HG03175 (cell line): ENCODE results near the gene PTPRH.
A peak's percentile ranks its signal among the peaks of the same experiment; 100 is the strongest.
"Not testable (repeated sequence)": the region's sequence is repeated elsewhere in the genome, so short reads cannot be mapped to it uniquely, and the experiment has no call there.

Source experiments
- ATAC-seq: cut with Tn5 transposase; IDR thresholded peaks from one replicate; pipeline ENCODE4 v1.9.1; 2021; ENCODE audit warnings: mild to moderate bottlenecking, moderate library complexity; ENCODE audit not compliant: unreplicated experiment

The PTPRH gene

GRCh38 chr19:55161571-55162322, 47.6 kb downstream of the PTPRH start:
- no peak for ATAC-seq

GRCh38 chr19:55160986-55161365, 48.3 kb downstream of the PTPRH start:
- no peak for ATAC-seq

GRCh38 chr19:55160128-55160985, 48.9 kb downstream of the PTPRH start:
- ATAC-seq = peak; percentile 56

- ATAC-seq = no peak
Measured at GRCh38 chr19:55158848-55159749, 50.2 kb downstream of the PTPRH start.

GRCh38 chr19:55158423-55158822, 50.9 kb downstream of the PTPRH start:
- ATAC-seq = no peak

GRCh38 chr19:55157064-55157908, 52.0 kb downstream of the PTPRH start, which contains the start of gene TNNI3:
TSS of gene TNNI3 (minus strand) at chr19:55157732. CDS start at chr19:55157589, 143 bp downstream.
- no peak for ATAC-seq

- no peak for ATAC-seq
Measured at GRCh38 chr19:55156202-55157063, 52.9 kb downstream of the PTPRH start.

GRCh38 chr19:55155784-55156183, 53.5 kb downstream of the PTPRH start:
- ATAC-seq = not testable (repeated sequence)

GRCh38 chr19:55153652-55154264, 55.5 kb downstream of the PTPRH start:
- no peak for ATAC-seq

- ATAC-seq = no peak
Measured at GRCh38 chr19:55152017-55152416, 57.3 kb downstream of the PTPRH start.

GRCh38 chr19:55149078-55150003, 60.0 kb downstream of the PTPRH start, which contains the start of gene TNNT1:
TSS of gene TNNT1 (minus strand) at chr19:55149206. CDS start at chr19:55147157, 2,049 bp downstream.
- ATAC-seq = no peak

GRCh38 chr19:55147545-55148251, 61.6 kb downstream of the PTPRH start:
- no peak for ATAC-seq

GRCh38 chr19:55146705-55147273, 62.5 kb downstream of the PTPRH start:
- no peak for ATAC-seq

- no peak for ATAC-seq
Measured at GRCh38 chr19:55146078-55146704, 63.1 kb downstream of the PTPRH start.

GRCh38 chr19:55145232-55145631, 64.1 kb downstream of the PTPRH start:
- no peak for ATAC-seq

GRCh38 chr19:55141696-55142095, 67.6 kb downstream of the PTPRH start:
- ATAC-seq = no peak
